HepG2 (cell line): ENCODE data around the gene BMP8A. TPM values are rescaled to one million over a fixed set of nuclear protein-coding genes. Genes with fewer than 3 reads are reported as not detected.

Experiments
- ATAC-seq: fragments of 200-7000 bp; cut with Tn5 transposase; 3 replicates; pipeline ENCODE4 v1.9.1; 2020; ENCODE audit warnings: mild to moderate bottlenecking, moderate library complexity
- BruUV-seq: library from RNA; stranded (reverse); fragments of 400-500 nt; replicated peaks from 2 replicates; lab custom pipeline; 2021; lab: Mats Ljungman, UMichigan
- CTCF ChIA-PET: fragments of 300-600 bp; formaldehyde crosslinking; extraction: SDS; loops from one replicate; lab custom pipeline; 2021; ENCODE audit warnings: low total read pairs, inconsistent platforms, low intra/inter-chr PET ratio; lab: Yijun Ruan, JAX
- POLR2A ChIA-PET: fragments of 350-600 bp; sonication (Branson Sonifier 250); formaldehyde crosslinking; loops from one replicate; lab custom pipeline; 2020; ENCODE audit warnings: antibody characterized with exemption, inconsistent platforms; lab: Yijun Ruan, JAX
- DNase-seq: peaks from one replicate; pipeline ENCODE4 v3.0.0-alpha.2; 2015; ENCODE audit warnings: low spot score
- FAIRE-seq: peaks from 3 replicates; lab custom pipeline; 2011; peaks lifted over from hg19 to GRCh38; lab: Jason Lieb, UNC
- H2AFZ ChIP-seq: one replicate; pipeline ENCODE4 v1.6.1; 2011; ENCODE audit warnings: low read length, inconsistent platforms
- H3K27ac ChIP-seq: fragments of 300-600 bp; 3 replicates; pipeline ENCODE4 v1.8.0; 2011; ENCODE audit warnings: mixed run types, mild to moderate bottlenecking, mixed read lengths, low read length, inconsistent platforms; ENCODE audit not compliant: insufficient read depth; ENCODE audit errors: extremely low read length
- H3K27me3 ChIP-seq, 2 experiments: fragments of 200-600 bp in 1 of 2; 2 replicates in 1 of 2; 3 replicates in 1 of 2; pipeline versions ENCODE4 v1.6.0 to v1.8.0; 2011; ENCODE audit warnings: low read length in 2 of 2, mild to moderate bottlenecking in 2 of 2, moderate library complexity in 2 of 2, inconsistent platforms in 1 of 2; ENCODE audit not compliant: insufficient read depth in 2 of 2, control insufficient read depth in 1 of 2
- H3K36me3 ChIP-seq, 2 experiments: fragments of 200-600 bp in 1 of 2; replicated peaks in 1 of 2; 2 replicates in 1 of 2; 3 replicates in 1 of 2; pipeline versions ENCODE4 v1.5.1 to v1.8.0; 2011; ENCODE audit warnings: low read length in 2 of 2, inconsistent platforms in 1 of 2; ENCODE audit not compliant: insufficient read depth in 2 of 2, control insufficient read depth in 1 of 2
- H3K4me1 ChIP-seq: 2 replicates; pipeline ENCODE4 v1.5.1; 2012; ENCODE audit warnings: low read length, inconsistent platforms; ENCODE audit not compliant: insufficient read depth
- H3K4me2 ChIP-seq: 2 replicates; pipeline ENCODE4 v1.6.0; 2011; ENCODE audit warnings: low read depth, low read length, inconsistent platforms
- H3K4me3 ChIP-seq, 3 experiments: fragments of 200-600 bp in 1 of 3; sonication (generic), shearing (Covaris generic) in 1 of 3; replicated peaks in 1 of 3; 2 replicates each; pipeline ENCODE4 v1.5.1; 2011 to 2016; ENCODE audit warnings: low read length in 3 of 3, inconsistent platforms in 2 of 3, low read depth in 2 of 3, mild to moderate bottlenecking in 2 of 3, control low read depth in 1 of 3, mixed read lengths in 1 of 3; ENCODE audit not compliant: insufficient read depth in 1 of 3
- H3K79me2 ChIP-seq: one replicate; pipeline ENCODE4 v1.6.1; 2011; ENCODE audit warnings: low read length, inconsistent platforms; ENCODE audit not compliant: insufficient read depth
- H3K9ac ChIP-seq: 2 replicates; pipeline ENCODE4 v1.6.0; 2011; ENCODE audit warnings: mild to moderate bottlenecking, low read depth, low read length, inconsistent platforms; ENCODE audit not compliant: insufficient read depth
- H3K9me3 ChIP-seq: 2 replicates; pipeline ENCODE4 v1.5.1; 2012; ENCODE audit warnings: mild to moderate bottlenecking, low read length
- H4K20me1 ChIP-seq: 2 replicates; pipeline ENCODE4 v1.6.0; 2011; ENCODE audit warnings: inconsistent platforms, mild to moderate bottlenecking, low read length, moderate library complexity; ENCODE audit not compliant: insufficient read depth
- ARHGAP35 ChIP-seq: sonication (generic); formaldehyde crosslinking; IDR thresholded peaks from 2 replicates; pipeline ENCODE4 v1.9.0; 2022; ENCODE audit warnings: mild to moderate bottlenecking, inconsistent platforms, moderate library complexity, missing genetic modification reagents, borderline replicate concordance
- CENPX ChIP-seq: sonication (generic); formaldehyde crosslinking; IDR thresholded peaks from 2 replicates; pipeline ENCODE4 v1.9.0; 2021; ENCODE audit warnings: mild to moderate bottlenecking, missing genetic modification reagents, moderate library complexity
- GABPB1 ChIP-seq: IDR thresholded peaks from 2 replicates; pipeline ENCODE4 v1.6.1; 2016; ENCODE audit warnings: mild to moderate bottlenecking, missing genetic modification reagents, moderate library complexity, missing compliant biosample characterization
- GPN1 ChIP-seq: sonication (generic); formaldehyde crosslinking; IDR thresholded peaks from 2 replicates; pipeline ENCODE4 v1.5.1; 2020; ENCODE audit warnings: missing genetic modification reagents, borderline replicate concordance
- KAT7 ChIP-seq: IDR thresholded peaks from 2 replicates; pipeline ENCODE4 v1.6.1; 2018; ENCODE audit warnings: borderline replicate concordance, missing compliant biosample characterization
- NAIF1 ChIP-seq: sonication (generic); formaldehyde crosslinking; IDR thresholded peaks from 2 replicates; pipeline ENCODE4 v1.5.0; 2020; ENCODE audit warnings: mild to moderate bottlenecking, missing genetic modification reagents, borderline replicate concordance
- PHF8 ChIP-seq: sonication (generic); formaldehyde crosslinking; IDR thresholded peaks from 2 replicates; pipeline ENCODE4 v1.5.0; 2020; ENCODE audit warnings: missing genetic modification reagents
- POLR2G ChIP-seq: fragments of 200-400 bp; formaldehyde crosslinking; IDR thresholded peaks from 2 replicates; pipeline ENCODE4 v1.6.1; 2018; ENCODE audit warnings: mild to moderate bottlenecking, low read depth, low read length, moderate library complexity
- RAD51 ChIP-seq: fragments of 450-650 bp; IDR thresholded peaks from 2 replicates; pipeline ENCODE4 v1.6.1; 2016; ENCODE audit warnings: borderline replicate concordance
- SCMH1 ChIP-seq: sonication (generic); formaldehyde crosslinking; IDR thresholded peaks from 2 replicates; pipeline ENCODE4 v1.9.0; 2021; ENCODE audit warnings: missing genetic modification reagents, mild to moderate bottlenecking, borderline replicate concordance
- SIN3B ChIP-seq: fragments of 150-350 bp; IDR thresholded peaks from 2 replicates; pipeline ENCODE4 v1.6.1; 2014; ENCODE audit warnings: low read length
- ZNF546 ChIP-seq: sonication (generic); formaldehyde crosslinking; conservative IDR thresholded peaks from 2 replicates; pipeline ENCODE4 v1.8.1; 2023; ENCODE audit warnings: mild to moderate bottlenecking, missing genetic modification reagents
- ZSCAN21 ChIP-seq: sonication (generic); formaldehyde crosslinking; IDR thresholded peaks from 2 replicates; pipeline ENCODE4 v1.8.0; 2022; ENCODE audit warnings: mild to moderate bottlenecking, missing genetic modification reagents, moderate library complexity, borderline replicate concordance
- WGBS: methylation state at CpG from one replicate; pipeline ENCODE4 v1.1.6; 2017; ENCODE audit warnings: low lambda C conversion rate; 5-methylcytosine and 5-hydroxymethylcytosine counted together
- in situ Hi-C: cut with HindIII; loops from 2 replicates; pipeline ENCODE4 v1.10.0; 2017; ENCODE audit warnings: low pct_unique_long_range_greater_than_20kb; ENCODE audit not compliant: extremely low pct_ligation_motif_present
- intact Hi-C: fragments of 100-400 bp; cut with micrococcal nuclease; formaldehyde crosslinking; loops from one replicate; pipeline ENCODE4 v1.10.0; 2022; ENCODE audit not compliant: unreplicated experiment
- polyA plus RNA-seq, 8 experiments: library from polyadenylated mRNA; depleted of rRNA in 3 of 8; stranded (reverse) in 7 of 8; unstranded in 1 of 8; fragments of >200 nt; fragmentation: Illumina TruSeq in 4 of 8; extraction: Trizol in 4 of 8; gene quantifications; 2 replicates each; pipeline versions ENCODE4 v1.2.1 to v1.2.3, GENCODE V29; 2011 to 2016; ENCODE audit warnings: low read depth in 4 of 8, missing spikeins in 1 of 8, mixed read lengths in 1 of 8; ENCODE audit not compliant: insufficient read depth in 1 of 8
- total RNA-seq, 5 experiments: library from RNA; depleted of rRNA; stranded (reverse); fragments of >200 nt; fragmentation: Illumina TruSeq; extraction: Trizol; gene quantifications; 2 replicates each; pipeline ENCODE4 v1.2.3, GENCODE V29; 2016; ENCODE audit warnings: low read depth in 1 of 5
- TF ChIP-seq, protein P1 (sequence below): sonication (generic); formaldehyde crosslinking; IDR thresholded peaks from 2 replicates; pipeline ENCODE4 v1.5.0; 2020; ENCODE audit warnings: mild to moderate bottlenecking, missing genetic modification reagents
- TF ChIP-seq, protein P2 (sequence below): sonication (generic); formaldehyde crosslinking; conservative IDR thresholded peaks from 2 replicates; pipeline ENCODE4 v1.4.0; 2020; ENCODE audit warnings: missing genetic modification reagents
- TF ChIP-seq, protein P3 (sequence below): sonication (generic); formaldehyde crosslinking; IDR thresholded peaks from 2 replicates; pipeline ENCODE4 v1.4.0; 2020; ENCODE audit warnings: low read depth, mild to moderate bottlenecking, missing genetic modification reagents
- TF ChIP-seq, protein P4 (sequence below): IDR thresholded peaks from 2 replicates; pipeline ENCODE4 v1.6.1; 2016

BMP8A gene
- total and polyA plus RNA-seq, 2 of the 13 experiments (the other 11 are each of a cell fraction or from before 2014, with no cell fraction given) = 0.05 TPM; not detected in 1

DNA sequence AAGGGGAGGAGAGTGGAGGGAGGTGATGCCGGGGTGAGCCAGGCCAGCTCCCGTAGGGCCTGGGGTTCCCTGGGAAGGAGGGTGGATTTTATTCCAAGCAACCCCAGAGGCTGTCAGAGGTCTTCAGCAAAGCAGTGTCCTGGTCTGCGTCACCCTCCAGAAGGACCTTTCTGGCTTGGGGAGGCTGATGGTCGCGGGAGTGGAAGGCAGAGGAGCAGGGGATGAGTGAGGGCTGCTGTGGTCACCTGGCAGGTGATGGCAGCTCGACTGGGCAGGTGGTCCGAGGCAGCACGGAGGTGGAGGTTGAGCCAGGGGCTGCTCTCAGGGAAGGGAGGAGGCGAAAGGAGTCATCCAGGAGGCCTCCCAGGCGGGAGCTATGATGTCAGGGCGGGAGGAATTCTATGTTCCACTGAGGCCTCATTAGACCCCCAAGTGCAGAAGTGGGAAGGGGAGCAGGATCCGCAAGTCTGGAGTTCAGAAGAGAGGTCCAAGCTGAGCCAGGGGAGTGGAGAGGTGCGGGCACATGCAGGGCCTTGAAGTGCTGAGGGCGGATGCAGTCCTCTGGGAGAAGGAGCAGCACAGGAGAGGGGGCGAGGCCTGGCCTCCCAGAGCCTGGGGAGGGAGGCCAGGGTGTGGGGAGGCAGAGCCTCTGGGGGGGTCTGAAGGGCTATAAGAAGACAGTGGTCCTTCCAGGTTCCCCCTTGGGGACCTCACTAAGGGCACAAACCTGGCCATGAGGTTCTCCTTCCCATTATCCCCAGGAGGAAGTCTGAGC is 33.3 kb downstream of the BMP8A start:
- in situ Hi-C loops (loop anchor here (25.0 kb wide), 1 partner anchor 437 kb away; no protein-coding TSS in a partner anchor), intact Hi-C loops (no loop called here)
- Histone ChIP-seq H2AFZ (no peak overlapping the region), H3K9me3 (no peaks in the 10 kb centered on the region), H3K4me1 (no peaks in the 10 kb centered on the region), H3K79me2 (no peaks in the 10 kb centered on the region), H3K27me3 (no peaks in the 10 kb centered on the region), H3K4me3 (no peak overlapping the region), H3K4me2 (no peak overlapping the region), H3K9ac (no peak overlapping the region), H3K27ac (no peak overlapping the region), H4K20me1 (no peaks in the 10 kb centered on the region), H3K36me3 (no peaks in the 10 kb centered on the region)
- no peak for ATAC-seq
- no peak for FAIRE-seq
- CTCF ChIA-PET = no interaction called here
- POLR2A ChIA-PET = no interaction called here
- BruUV-seq = no TSS peak
- DNase-seq = no peak
- TF ChIP-seq KAT7 (CRISPR knock-in tag) = no peak
- TF ChIP-seq ZNF546 (CRISPR knock-in tag) = no peak
- TF ChIP-seq POLR2G = no peak
- TF ChIP-seq NAIF1 (CRISPR knock-in tag) = no peak
- no peak for TF ChIP-seq ZSCAN21 (CRISPR knock-in tag)
- TF ChIP-seq GPN1 (CRISPR knock-in tag) = no peak
- no peak for TF ChIP-seq RAD51
- TF ChIP-seq, protein P1, sequence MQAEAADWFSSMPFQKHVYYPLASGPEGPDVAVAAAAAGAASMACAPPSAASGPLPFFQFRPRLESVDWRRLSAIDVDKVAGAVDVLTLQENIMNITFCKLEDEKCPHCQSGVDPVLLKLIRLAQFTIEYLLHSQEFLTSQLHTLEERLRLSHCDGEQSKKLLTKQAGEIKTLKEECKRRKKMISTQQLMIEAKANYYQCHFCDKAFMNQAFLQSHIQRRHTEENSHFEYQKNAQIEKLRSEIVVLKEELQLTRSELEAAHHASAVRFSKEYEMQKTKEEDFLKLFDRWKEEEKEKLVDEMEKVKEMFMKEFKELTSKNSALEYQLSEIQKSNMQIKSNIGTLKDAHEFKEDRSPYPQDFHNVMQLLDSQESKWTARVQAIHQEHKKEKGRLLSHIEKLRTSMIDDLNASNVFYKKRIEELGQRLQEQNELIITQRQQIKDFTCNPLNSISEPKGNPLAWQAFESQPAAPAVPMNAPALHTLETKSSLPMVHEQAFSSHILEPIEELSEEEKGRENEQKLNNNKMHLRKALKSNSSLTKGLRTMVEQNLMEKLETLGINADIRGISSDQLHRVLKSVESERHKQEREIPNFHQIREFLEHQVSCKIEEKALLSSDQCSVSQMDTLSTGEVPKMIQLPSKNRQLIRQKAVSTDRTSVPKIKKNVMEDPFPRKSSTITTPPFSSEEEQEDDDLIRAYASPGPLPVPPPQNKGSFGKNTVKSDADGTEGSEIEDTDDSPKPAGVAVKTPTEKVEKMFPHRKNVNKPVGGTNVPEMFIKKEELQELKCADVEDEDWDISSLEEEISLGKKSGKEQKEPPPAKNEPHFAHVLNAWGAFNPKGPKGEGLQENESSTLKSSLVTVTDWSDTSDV (CRISPR knock-in tag) = no peak
- no peak for TF ChIP-seq ARHGAP35 (CRISPR knock-in tag)
- TF ChIP-seq, protein P2, sequence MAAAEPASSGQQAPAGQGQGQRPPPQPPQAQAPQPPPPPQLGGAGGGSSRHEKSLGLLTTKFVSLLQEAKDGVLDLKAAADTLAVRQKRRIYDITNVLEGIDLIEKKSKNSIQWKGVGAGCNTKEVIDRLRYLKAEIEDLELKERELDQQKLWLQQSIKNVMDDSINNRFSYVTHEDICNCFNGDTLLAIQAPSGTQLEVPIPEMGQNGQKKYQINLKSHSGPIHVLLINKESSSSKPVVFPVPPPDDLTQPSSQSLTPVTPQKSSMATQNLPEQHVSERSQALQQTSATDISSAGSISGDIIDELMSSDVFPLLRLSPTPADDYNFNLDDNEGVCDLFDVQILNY (CRISPR knock-in tag) = no peak
- TF ChIP-seq CENPX (CRISPR knock-in tag) = no peak
- TF ChIP-seq SIN3B = no peak
- TF ChIP-seq, protein P3, sequence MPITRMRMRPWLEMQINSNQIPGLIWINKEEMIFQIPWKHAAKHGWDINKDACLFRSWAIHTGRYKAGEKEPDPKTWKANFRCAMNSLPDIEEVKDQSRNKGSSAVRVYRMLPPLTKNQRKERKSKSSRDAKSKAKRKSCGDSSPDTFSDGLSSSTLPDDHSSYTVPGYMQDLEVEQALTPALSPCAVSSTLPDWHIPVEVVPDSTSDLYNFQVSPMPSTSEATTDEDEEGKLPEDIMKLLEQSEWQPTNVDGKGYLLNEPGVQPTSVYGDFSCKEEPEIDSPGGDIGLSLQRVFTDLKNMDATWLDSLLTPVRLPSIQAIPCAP = no peak
- TF ChIP-seq PHF8 = no peak
- TF ChIP-seq, protein P4, sequence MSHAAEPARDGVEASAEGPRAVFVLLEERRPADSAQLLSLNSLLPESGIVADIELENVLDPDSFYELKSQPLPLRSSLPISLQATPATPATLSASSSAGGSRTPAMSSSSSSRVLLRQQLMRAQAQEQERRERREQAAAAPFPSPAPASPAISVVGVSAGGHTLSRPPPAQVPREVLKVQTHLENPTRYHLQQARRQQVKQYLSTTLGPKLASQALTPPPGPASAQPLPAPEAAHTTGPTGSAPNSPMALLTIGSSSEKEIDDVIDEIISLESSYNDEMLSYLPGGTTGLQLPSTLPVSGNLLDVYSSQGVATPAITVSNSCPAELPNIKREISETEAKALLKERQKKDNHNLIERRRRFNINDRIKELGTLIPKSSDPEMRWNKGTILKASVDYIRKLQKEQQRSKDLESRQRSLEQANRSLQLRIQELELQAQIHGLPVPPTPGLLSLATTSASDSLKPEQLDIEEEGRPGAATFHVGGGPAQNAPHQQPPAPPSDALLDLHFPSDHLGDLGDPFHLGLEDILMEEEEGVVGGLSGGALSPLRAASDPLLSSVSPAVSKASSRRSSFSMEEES (CRISPR knock-in tag) = no peak
- no peak for TF ChIP-seq GABPB1
- no peak for TF ChIP-seq SCMH1
- WGBS = 81% methylated on average over 14 of the region's 15 CpGs
